Effector CD8-positive, alpha-beta T cell (primary cell): ENCODE results near the gene COX19.
A peak's percentile ranks its signal among the peaks of the same experiment; 100 is the strongest.
"Not testable (repeated sequence)": the region's sequence is repeated elsewhere in the genome, so short reads cannot be mapped to it uniquely, and the experiment has no call there.

ENCODE experiments used
- DNase-seq: peaks from one replicate; lab custom pipeline; 2025; lab: John Stamatoyannopoulos, UW

Gene COX19

GRCh38 chr7:945147-945555 is 30.2 kb downstream of the COX19 start:
- DNase-seq, result no peak

- no peak for DNase-seq
Observed at GRCh38 chr7:944744-945143, 30.6 kb downstream of the COX19 start.

GRCh38 chr7:943793-944192 is 31.6 kb downstream of the COX19 start:
- not testable (repeated sequence) for DNase-seq

- DNase-seq, result no peak
Observed at GRCh38 chr7:940599-941408, 34.5 kb downstream of the COX19 start.

- DNase-seq, result no peak
Observed at GRCh38 chr7:939843-940242, 35.5 kb downstream of the COX19 start.

GRCh38 chr7:938546-939185 is 36.7 kb downstream of the COX19 start:
- DNase-seq, result no peak

- no peak for DNase-seq
Observed at GRCh38 chr7:937856-938484, 37.4 kb downstream of the COX19 start.

GRCh38 chr7:936386-937054 is 38.8 kb downstream of the COX19 start:
- DNase-seq, result no peak

GRCh38 chr7:935874-936385 is 39.4 kb downstream of the COX19 start:
- DNase-seq, result no peak

- no peak for DNase-seq
Observed at GRCh38 chr7:935164-935873, 40.0 kb downstream of the COX19 start.

- no peak for DNase-seq
Observed at GRCh38 chr7:934469-935163, 40.7 kb downstream of the COX19 start.

- DNase-seq, result no peak
Observed at GRCh38 chr7:932651-932975, 42.7 kb downstream of the COX19 start.

GRCh38 chr7:931871-932650 is 43.3 kb downstream of the COX19 start:
- no peak for DNase-seq

- DNase-seq, result no peak
Observed at GRCh38 chr7:930975-931758, 44.2 kb downstream of the COX19 start.

- DNase-seq, result no peak
Observed at GRCh38 chr7:929311-929711, 46.0 kb downstream of the COX19 start.

- DNase-seq, result no peak
Observed at GRCh38 chr7:927031-927671, 48.2 kb downstream of the COX19 start.

- DNase-seq, result no peak
Observed at GRCh38 chr7:926061-927030, 49.0 kb downstream of the COX19 start.

- DNase-seq, result peak; percentile 48
Observed at GRCh38 chr7:925601-926000, 49.7 kb downstream of the COX19 start.
